Lower lobe of right lung (tissue), 2 donors: ENCODE results near the gene ANGPTL2. TPM values are rescaled to one million over a fixed set of nuclear protein-coding genes. Genes with fewer than 3 reads are reported as not detected.

Experiments
- ATAC-seq, 2 donors: fragments of 200-7000 bp; cut with Tn5 transposase; one replicate each; pipeline ENCODE4 v1.9.1; 2020 to 2022; ENCODE audit warnings: mild to moderate bottlenecking in 2 of 2, moderate library complexity in 2 of 2
- DNase-seq: peaks from one replicate; pipeline ENCODE4 v3.0.0-alpha.2; 2020
- H3K27ac ChIP-seq: fragments of 200-600 bp; one replicate; pipeline ENCODE4 v1.8.0; 2022
- H3K27me3 ChIP-seq: fragments of 200-600 bp; one replicate; pipeline ENCODE4 v1.8.0; 2022; ENCODE audit warnings: low read depth
- H3K36me3 ChIP-seq: fragments of 200-600 bp; one replicate; pipeline ENCODE4 v1.8.0; 2022; ENCODE audit warnings: mild to moderate bottlenecking
- H3K4me1 ChIP-seq: fragments of 200-600 bp; one replicate; pipeline ENCODE4 v1.8.0; 2022
- H3K4me3 ChIP-seq: fragments of 200-600 bp; one replicate; pipeline ENCODE4 v1.8.0; 2022; ENCODE audit warnings: mild to moderate bottlenecking
- H3K9me3 ChIP-seq: fragments of 200-600 bp; one replicate; pipeline ENCODE4 v1.8.0; 2022
- intact Hi-C: fragments of 100-400 bp; cut with DNase I; formaldehyde crosslinking; loops from one replicate; pipeline ENCODE4 v1.11.0; 2022
- total RNA-seq: library from RNA; stranded (reverse); fragmentation: NEBNext Ultra II Directional; extraction: Animal tissue kit (Norgen Biotek cat#: 25700); gene quantifications from one replicate; pipeline ENCODE4 v1.2.1, GENCODE V29; 2021
- TF ChIP-seq, protein P1 (sequence below): fragments of 200-600 bp; IDR thresholded peaks from one replicate; pipeline ENCODE4 v1.8.0; 2022; ENCODE audit warnings: antibody characterized with exemption, mild to moderate bottlenecking
- donor health status: DM: no; HTN: yes; CAD: no; lungs with severe emphysema.

ANGPTL2 gene
- total RNA-seq, 1 donor from 2014 or later = 11.4 TPM

DNA sequence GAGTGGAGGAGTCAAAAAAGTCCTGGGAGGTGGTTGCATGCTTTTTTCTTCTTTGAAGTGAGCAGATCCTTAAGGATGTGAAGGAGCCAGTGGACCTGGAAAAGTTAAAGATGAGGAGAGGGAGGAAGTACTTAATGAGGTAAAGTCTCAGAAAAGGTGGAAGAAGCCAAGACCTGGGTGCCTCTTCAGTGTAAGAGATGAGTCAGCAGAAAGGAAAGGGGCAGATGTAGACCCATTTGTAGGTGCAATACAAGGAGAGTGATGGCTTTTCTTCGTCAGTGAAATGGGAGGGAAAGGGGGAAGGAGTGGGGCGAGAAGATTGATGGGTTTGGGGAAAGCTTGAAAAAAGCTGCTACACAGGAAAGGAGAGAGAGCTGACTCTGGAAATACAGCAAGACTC is 82.9 kb downstream of the ANGPTL2 start:
- Histone ChIP-seq H3K36me3 (no peaks in the 10 kb centered on the region), H3K4me1 (no peaks in the 10 kb centered on the region), H3K27ac (no peak overlapping the region), H3K27me3 (no peaks in the 10 kb centered on the region), H3K9me3 (no peaks in the 10 kb centered on the region), H3K4me3 (no peak overlapping the region)
- no peak for ATAC-seq
- DNase-seq = no peak
- intact Hi-C loops = no loop called here
- TF ChIP-seq, protein P1, sequence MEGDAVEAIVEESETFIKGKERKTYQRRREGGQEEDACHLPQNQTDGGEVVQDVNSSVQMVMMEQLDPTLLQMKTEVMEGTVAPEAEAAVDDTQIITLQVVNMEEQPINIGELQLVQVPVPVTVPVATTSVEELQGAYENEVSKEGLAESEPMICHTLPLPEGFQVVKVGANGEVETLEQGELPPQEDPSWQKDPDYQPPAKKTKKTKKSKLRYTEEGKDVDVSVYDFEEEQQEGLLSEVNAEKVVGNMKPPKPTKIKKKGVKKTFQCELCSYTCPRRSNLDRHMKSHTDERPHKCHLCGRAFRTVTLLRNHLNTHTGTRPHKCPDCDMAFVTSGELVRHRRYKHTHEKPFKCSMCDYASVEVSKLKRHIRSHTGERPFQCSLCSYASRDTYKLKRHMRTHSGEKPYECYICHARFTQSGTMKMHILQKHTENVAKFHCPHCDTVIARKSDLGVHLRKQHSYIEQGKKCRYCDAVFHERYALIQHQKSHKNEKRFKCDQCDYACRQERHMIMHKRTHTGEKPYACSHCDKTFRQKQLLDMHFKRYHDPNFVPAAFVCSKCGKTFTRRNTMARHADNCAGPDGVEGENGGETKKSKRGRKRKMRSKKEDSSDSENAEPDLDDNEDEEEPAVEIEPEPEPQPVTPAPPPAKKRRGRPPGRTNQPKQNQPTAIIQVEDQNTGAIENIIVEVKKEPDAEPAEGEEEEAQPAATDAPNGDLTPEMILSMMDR = no peak

DNA sequence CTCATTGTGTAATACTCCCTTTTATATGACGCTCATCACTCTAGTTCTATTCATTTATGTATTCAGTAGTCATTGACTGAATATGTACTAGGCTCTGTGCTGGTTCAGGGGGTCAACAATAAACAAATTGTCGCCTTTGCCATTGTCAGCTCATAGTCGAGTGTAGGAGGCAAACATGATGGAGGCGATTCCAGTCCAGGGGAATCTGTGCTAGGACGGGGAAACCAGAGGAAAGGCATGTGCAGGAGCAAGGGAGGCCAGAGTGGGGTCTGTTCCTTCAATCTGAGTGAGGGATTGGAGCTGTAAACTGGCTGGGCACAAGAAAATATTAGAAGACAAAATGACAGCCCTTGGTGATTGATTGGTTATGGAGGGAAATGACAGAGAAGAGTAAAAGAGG is 83.9 kb downstream of the ANGPTL2 start:
- H3K9me3 ChIP-seq = no peaks in the 10 kb centered on the region
- no peak overlapping the region for H3K4me3 ChIP-seq
- no peaks in the 10 kb centered on the region for H3K4me1 ChIP-seq
- H3K27ac ChIP-seq = no peak overlapping the region
- H3K27me3 ChIP-seq = no peaks in the 10 kb centered on the region
- H3K36me3 ChIP-seq = no peaks in the 10 kb centered on the region
- intact Hi-C loops = no loop called here
- TF ChIP-seq, protein P1 = no peak
- DNase-seq = no peak
- ATAC-seq = no peak

Other genes with a start within 250 kb of the ANGPTL2 start
- gene RALGPS1, start 207.9 kb downstream of the ANGPTL2 start, total RNA-seq = 17.6 TPM
- 7.8 TPM for gene GARNL3, start 142.1 kb upstream of the ANGPTL2 start, total RNA-seq